ENCODE results near the gene PPP4R2. TPM values are rescaled to one million over a fixed set of nuclear protein-coding genes. Genes with fewer than 3 reads are reported as not detected.

Gene PPP4R2
- polyA plus RNA-seq, 1 donor = 99.9 TPM

- DNase-seq = no peak
These were observed 118.1 kb downstream of the PPP4R2 start for GRCh38 chr3:73114711-73115110.

- DNase-seq = no peak
These were observed 119.2 kb downstream of the PPP4R2 start for GRCh38 chr3:73115806-73116205.

Other genes with a start within 250 kb of the PPP4R2 start
- gene SHQ1, start 148.4 kb upstream of the PPP4R2 start, polyA plus RNA-seq (ENCODE audit: insufficient read length) = 31.6 TPM
- 18.3 TPM for gene GXYLT2, start 108.8 kb upstream of the PPP4R2 start, polyA plus RNA-seq (ENCODE audit: insufficient read length)
- gene EBLN2, start 64.8 kb downstream of the PPP4R2 start, polyA plus RNA-seq (ENCODE audit: insufficient read length) = 7.7 TPM